HL-60 (cell line): ENCODE results near the gene TMEM44.
"Not testable (repeated sequence)": the region's sequence is repeated elsewhere in the genome, so short reads cannot be mapped to it uniquely, and the experiment has no call there.

Experiments
- DNase-seq, 2 experiments: peaks; one replicate each; pipeline ENCODE4 v3.0.0-alpha.2; 2010 to 2020; ENCODE audit warnings: low read depth in 1 of 2, low spot score in 1 of 2
- H3K27ac ChIP-seq: fragments of 250-450 bp; sonication (Bioruptor Pico); replicated peaks from 2 replicates; pipeline ENCODE4 v1.5.1; 2020; ENCODE audit warnings: mild to moderate bottlenecking, moderate library complexity
- H3K27me3 ChIP-seq: fragments of 250-450 bp; sonication (Bioruptor Pico); 2 replicates; pipeline ENCODE4 v1.5.1; 2021; ENCODE audit warnings: mild to moderate bottlenecking, moderate library complexity; ENCODE audit not compliant: insufficient read depth, poor library complexity, severe bottlenecking
- H3K4me3 ChIP-seq: replicated peaks from 2 replicates; pipeline ENCODE4 v1.5.1; 2011; ENCODE audit warnings: mild to moderate bottlenecking, control low read depth, low read length; ENCODE audit not compliant: insufficient read depth
- CTCF ChIP-seq: IDR thresholded peaks from one replicate; pipeline ENCODE4 v1.5.1; 2011; ENCODE audit warnings: low read length, control low read depth, inconsistent platforms; ENCODE audit not compliant: insufficient read depth
- GABPA ChIP-seq: IDR thresholded peaks from 2 replicates; pipeline ENCODE4 v1.6.1; 2012; ENCODE audit warnings: low read depth
- POLR2AphosphoS5 ChIP-seq: IDR thresholded peaks from 2 replicates; pipeline ENCODE4 v1.6.1; 2012; ENCODE audit warnings: low read depth
- REST ChIP-seq: IDR thresholded peaks from 2 replicates; pipeline ENCODE4 v1.6.1; 2012; ENCODE audit warnings: low read depth; ENCODE audit not compliant: insufficient replicate concordance
- SPI1 ChIP-seq: IDR thresholded peaks from 2 replicates; pipeline ENCODE4 v1.6.1; 2012; ENCODE audit warnings: low read depth, mild to moderate bottlenecking, borderline replicate concordance

TMEM44 gene

GRCh38 chr3:194552327-194552949 lies 80.8 kb downstream of the TMEM44 start:
- DNase-seq: no peak
- H3K27me3 ChIP-seq: no peaks in the 10 kb centered on the region
- H3K27ac ChIP-seq: no peak overlapping the region
- TF ChIP-seq POLR2AphosphoS5 (no peak), SPI1 (no peak), REST (no peak)
- no peak overlapping the region for H3K4me3 ChIP-seq

GRCh38 chr3:194549853-194550252 lies 83.4 kb downstream of the TMEM44 start:
- no peak overlapping the region for H3K4me3 ChIP-seq
- no peaks in the 10 kb centered on the region for H3K27me3 ChIP-seq
- no peak overlapping the region for H3K27ac ChIP-seq
- no peak for DNase-seq
- no peak for TF ChIP-seq REST
- no peak for TF ChIP-seq POLR2AphosphoS5

GRCh38 chr3:194548346-194549321 lies 84.6 kb downstream of the TMEM44 start:
- H3K27ac ChIP-seq: no peak overlapping the region
- no peak for DNase-seq
- no peaks in the 10 kb centered on the region for H3K27me3 ChIP-seq
- no peak overlapping the region for H3K4me3 ChIP-seq
- TF ChIP-seq POLR2AphosphoS5: no peak
- no peak for TF ChIP-seq GABPA
- TF ChIP-seq CTCF: no peak
- no peak for TF ChIP-seq REST
- no peak for TF ChIP-seq SPI1

DNA sequence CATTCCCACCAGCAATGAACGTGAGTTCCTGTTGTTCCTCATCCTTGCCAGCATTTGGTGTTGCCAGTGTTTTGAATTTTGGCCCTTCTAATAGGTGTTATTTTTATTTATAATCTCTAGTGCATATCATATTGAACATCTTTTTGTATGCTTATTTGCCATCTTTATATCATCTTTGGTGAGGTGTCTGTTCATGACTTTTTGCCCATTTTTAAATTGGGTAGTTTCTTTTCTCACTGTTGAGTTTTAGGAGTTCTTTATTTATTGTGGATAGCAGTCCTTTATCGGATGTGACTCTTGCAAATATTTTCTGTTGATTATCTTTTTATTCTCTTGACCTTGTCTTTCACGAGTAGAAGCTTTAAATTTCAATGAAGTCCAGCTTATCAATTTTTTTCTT lies 86.2 kb downstream of the TMEM44 start:
- no peak for TF ChIP-seq GABPA
- no peak for TF ChIP-seq CTCF
- no peak for TF ChIP-seq POLR2AphosphoS5
- no peak for TF ChIP-seq REST
- no peak for TF ChIP-seq SPI1
- H3K27ac ChIP-seq: no peak overlapping the region
- H3K4me3 ChIP-seq: no peak overlapping the region
- DNase-seq: no peak
- H3K27me3 ChIP-seq: no peaks in the 10 kb centered on the region

DNA sequence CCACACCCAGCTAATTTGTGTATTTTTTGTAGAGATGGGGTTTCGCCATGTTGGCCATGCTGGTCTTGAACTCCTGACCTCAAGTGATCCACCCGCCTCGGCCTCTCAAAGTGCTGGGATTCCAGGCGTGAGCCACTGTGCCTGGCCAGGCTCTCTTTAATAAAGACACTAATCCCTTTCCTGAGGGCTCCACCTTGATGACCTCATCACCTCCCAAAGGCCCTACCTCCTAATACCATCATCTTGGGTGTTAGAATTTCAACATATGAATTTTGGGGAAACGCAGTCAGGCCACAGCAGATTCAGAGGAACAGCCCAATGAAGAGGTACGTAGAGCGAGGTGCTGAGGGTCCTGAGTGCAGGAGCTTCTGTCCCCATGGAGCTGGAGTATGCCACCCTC lies 87.7 kb downstream of the TMEM44 start:
- not testable (repeated sequence) for H3K27me3 ChIP-seq, DNase-seq, H3K4me3 ChIP-seq, H3K27ac ChIP-seq
